HG03175 (cell line): Measurements from ENCODE around the gene TRABD2B.

Source experiments
- ATAC-seq: cut with Tn5 transposase; IDR thresholded peaks from one replicate; pipeline ENCODE4 v1.9.1; 2021; ENCODE audit warnings: mild to moderate bottlenecking, moderate library complexity; ENCODE audit not compliant: unreplicated experiment

Gene TRABD2B

DNA sequence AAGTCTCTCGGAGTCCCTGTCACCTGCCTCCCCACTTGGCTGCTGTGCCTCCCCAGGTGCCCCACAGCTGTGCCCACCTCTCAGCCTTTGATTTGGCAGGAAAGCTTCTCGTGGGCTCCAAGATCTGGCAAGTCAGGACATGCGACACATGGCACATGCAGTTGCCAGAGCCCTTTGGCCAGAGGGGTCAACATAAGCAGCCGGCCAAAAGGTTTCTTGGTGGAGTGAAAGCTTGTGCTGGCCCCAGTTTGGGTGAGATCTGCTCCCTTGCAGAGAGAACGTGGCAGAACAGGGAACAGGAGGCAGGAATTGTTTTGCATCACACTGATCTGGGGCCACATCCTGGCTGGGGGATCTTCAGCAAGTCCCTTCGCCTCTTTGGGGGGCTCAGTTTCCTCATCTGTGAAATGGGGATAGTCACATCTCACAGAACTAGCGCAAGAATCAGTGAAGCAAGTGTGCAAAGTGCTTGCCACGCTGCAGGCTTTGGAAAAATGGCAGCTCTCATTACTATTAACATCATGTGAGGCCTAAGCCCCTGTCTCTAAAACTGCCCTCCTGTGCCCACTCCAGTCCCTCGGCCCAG, 232.6 kb downstream of the TRABD2B start:
- no peak for ATAC-seq

GRCh38 chr1:47763591-47764171, 233.5 kb downstream of the TRABD2B start:
- no peak for ATAC-seq

GRCh38 chr1:47761974-47762373, 235.2 kb downstream of the TRABD2B start:
- no peak for ATAC-seq

DNA sequence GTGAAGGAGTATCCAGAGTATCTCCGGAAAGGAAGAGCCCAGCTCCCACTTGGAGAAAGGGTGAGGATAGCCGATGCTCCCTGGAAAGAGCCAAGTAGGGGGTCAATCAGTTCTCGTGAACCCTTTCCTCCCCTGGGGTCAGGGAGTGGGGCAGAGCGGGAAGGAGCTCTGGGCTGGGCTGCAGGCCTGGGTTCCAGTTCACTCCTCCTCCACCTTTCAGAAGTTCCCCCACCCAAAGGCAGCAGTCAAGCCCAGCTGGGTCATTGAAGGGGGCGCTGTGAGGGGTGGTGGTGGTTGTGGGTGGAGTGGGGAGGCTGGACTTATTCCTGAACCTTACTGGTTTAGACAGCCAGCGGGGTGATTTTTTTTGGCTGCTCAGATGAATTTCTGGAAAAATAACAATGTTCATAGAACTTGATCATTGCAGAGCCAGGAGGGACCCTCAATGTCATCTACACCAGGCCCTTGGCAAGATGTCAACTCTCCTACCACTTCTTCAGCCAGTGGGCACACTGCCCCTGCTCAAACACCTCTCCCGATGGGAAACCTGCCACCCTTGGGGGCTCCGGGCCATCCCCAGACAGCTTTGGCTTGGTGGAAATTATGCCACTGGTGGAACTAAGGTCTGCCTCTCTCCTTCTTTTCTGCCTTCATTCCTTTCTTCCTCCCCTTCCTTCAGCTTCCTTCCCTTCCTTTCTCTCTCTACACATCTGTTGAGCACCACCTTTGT, 235.8 kb downstream of the TRABD2B start:
- ATAC-seq: no peak

DNA sequence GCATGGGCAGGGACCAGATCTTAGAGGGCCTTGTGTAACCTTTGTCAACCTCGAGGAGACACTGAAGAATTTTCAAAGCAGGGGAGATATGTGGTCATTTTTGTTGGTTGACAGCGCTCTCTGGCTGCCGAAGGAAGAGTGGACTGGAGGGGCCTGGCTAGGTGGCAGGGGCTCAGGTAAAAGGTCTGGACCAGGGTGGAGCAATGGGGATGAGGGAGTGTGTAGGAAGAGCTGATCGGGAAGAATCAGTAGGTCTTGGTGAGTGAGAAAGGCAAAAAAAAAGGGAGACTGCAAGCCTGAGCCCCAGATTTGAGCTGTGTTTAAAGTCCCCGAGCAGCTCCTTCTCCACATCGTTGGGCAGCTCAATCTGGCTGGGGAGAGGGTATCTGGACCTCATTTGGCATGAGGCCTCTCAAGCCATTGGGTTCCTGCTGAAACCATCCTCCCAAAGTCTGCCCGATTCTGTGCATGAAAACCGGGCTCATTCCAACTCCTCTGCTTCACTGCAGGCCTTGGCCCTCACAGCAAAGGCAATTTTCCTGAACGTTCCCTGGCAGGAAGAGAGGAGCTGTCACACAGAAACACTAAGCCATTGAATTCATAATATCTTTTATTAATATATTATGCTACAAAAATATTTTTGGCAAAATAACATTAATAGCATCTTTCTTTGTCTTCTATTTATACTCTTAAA, 237.1 kb downstream of the TRABD2B start:
- no peak for ATAC-seq

GRCh38 chr1:47759251-47759935, 237.8 kb downstream of the TRABD2B start:
- no peak for ATAC-seq

- ATAC-seq: no peak
Observed at GRCh38 chr1:47758341-47759250, 238.6 kb downstream of the TRABD2B start.

- no peak for ATAC-seq
Observed at GRCh38 chr1:47757226-47757975, 239.8 kb downstream of the TRABD2B start.

DNA sequence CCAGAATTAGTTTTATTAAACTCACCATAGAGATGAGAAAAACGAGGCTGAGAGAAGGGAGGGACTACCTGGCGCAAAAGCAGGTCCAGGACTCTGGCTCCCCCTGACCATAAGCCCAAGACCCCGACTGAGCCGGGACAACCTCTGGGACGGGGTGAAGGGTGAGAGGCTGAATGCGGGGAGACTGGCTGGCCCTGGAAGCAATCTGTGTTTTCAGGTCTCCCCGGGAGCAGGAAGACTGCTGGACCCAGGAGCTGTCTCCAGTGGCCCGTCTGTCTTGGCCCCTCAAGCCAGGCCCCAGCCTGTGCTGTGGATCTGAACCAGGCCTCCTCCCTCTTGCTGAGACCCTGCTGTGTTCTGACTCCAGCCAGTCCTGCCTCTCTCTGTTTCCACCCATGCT, 240.8 kb downstream of the TRABD2B start:
- no peak for ATAC-seq

DNA sequence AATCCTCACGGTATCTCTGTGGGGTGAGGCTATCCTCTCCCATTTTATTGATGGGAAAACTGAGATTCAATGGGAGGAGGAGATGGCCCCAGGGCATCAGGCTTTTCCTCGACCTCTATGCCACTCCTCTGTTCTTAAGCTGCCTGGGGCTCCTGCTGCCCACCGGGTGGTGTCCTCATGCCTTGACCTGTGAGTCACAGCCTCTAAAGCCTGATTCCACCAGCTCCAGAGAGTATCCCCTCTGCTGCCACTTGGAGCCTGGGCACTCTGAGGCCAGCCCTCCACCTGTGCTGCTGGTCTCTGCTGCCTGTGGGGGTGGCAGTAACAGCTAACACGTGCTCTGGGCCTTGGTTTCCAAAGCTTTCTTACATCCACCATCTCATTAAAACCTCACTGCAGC, 241.2 kb downstream of the TRABD2B start:
- ATAC-seq: no peak

DNA sequence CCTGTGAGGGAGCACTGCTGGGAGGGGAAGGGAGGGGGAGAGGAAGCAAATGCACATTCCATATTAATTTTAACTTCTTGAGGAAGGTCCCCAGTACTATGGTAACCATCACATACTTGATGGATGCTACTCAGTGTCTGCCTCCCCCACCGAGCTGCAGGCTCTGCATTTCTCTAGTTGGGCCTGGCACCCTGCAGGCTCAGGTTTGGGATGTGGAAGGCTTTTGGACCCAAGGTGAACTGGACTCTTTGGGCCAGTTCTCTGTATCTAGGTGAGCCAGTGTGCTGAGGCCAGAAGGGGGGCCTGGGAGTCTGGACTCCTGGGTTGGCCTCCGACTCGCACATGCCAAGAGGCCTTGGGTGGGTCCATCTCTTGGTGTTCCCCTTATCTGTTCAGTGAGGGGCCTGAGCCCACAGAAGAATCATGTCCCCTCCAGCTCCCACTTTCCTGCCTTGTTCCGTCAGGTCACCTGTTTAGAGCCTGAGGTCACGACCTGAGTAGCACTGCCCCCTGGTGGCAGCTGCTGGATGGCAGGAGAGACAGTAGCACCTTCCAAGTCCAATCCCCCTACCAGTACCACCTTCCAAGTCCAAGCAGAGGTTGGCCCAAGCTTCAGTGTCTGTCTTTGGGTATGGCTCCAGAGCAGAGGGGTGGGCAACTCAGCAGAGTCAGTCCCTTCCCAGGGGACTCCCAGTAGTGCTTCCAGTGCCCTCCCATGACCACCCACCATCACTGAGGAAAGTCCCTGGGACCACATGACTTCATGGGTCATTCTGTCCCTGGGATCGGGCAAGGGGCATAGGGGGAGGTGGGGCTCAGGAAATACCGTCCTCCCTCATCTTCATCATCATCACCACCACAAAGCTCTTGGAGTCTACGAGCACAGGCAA, 241.8 kb downstream of the TRABD2B start:
- peak; percentile 71 for ATAC-seq

GRCh38 chr1:47754221-47754620, 243.0 kb downstream of the TRABD2B start:
- ATAC-seq: no peak

DNA sequence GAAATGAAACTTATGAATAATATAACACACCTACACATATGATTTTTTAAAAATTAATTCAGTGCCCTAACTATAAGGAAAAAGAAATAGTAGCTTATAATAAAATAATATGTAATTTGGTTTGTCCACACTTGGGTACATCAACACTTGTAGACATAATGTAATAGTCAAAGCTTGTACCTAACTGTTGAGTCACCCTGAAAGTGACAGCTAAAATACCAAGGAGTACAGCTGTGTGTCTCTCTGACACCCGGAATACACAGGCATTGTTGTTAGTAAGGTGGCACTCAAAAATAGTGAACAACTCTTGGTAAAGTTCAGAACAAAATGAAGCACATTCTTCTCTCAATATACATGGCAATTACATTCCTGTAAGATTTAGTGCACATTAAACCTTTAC, 243.4 kb downstream of the TRABD2B start:
- no peak for ATAC-seq

- ATAC-seq: no peak
Observed at GRCh38 chr1:47752559-47752958, 244.6 kb downstream of the TRABD2B start.

DNA sequence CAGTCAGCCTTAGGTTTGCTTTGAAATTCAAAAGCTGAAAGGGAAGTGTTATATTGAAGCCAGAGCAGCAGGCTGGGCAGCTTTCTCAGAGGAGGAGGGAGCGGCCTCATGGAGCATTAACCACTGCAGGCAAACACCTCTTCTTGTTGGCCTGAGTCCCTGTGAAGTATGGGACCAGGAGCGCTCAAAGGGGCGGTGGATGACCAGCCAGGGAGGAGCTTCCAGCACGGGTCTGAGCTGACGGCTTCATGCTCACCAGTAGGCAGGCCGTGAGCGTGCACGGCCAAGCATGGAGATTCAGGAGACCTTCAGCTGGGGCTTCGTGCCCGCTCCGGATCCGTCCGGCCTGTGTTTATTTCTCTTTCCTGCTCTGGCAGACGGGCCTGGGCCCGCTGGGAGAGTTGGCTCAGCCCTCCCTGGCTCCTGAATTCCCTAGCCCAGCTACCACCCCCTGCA, 245.2 kb downstream of the TRABD2B start:
- no peak for ATAC-seq

- ATAC-seq: no peak
Observed at GRCh38 chr1:47751193-47751592, 246.0 kb downstream of the TRABD2B start.

DNA sequence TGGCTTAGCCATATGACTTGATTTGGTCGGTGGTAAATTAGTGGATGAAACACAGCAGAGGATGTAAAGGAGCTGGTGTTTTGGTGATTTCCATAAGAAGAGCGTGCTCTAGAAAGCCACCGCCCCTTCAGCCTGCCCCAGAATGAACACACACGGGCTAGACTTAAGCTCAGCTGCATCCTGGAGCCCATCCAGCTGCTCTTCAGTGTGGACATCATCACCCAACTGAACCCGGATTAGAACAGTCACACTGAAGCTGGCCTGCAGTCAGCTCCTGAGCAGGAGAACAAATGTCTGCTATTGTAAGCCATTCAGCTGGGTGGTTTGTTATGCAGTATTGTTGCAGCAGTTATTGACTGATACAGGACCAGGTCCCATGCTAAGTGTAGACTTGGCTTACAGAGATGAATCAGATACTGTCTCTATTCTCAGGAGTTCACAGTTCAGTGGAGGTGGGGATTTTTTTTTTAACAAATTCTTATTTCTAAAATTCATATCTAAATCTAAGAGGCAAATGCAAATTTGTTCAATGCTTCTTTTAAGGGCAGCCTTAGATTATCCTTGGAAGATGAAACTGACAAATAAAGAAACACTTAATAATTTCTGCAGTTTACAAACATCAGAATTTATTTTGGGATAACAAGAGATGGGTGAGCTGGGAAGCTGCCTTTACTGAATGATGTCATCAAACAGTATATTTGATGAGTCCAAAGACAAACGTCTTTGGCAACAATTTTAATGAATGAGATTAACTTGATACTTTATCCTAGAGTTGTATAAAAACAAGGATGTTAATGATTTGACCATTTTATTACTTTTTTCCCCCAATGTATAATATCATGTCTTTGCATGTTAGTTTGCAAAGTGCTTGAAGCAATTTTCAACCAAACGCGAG, 251.2 kb downstream of the TRABD2B start:
- no peak for ATAC-seq
